K562 (cell line): ENCODE results near the gene CNTFR. TPM values are rescaled to one million over a fixed set of nuclear protein-coding genes. Genes with fewer than 3 reads are reported as not detected.
A peak's percentile ranks its signal among the peaks of the same experiment; 100 is the strongest.

Experiments
- CLOCK ChIP-seq: fragments of 250-450 bp; sonication (Bioruptor Pico); IDR thresholded peaks from 2 replicates; pipeline ENCODE4 v1.4.0; 2020; ENCODE audit warnings: mild to moderate bottlenecking, moderate library complexity, borderline replicate concordance
- FOXA1 ChIP-seq: fragments of 450-650 bp; IDR thresholded peaks from 2 replicates; pipeline ENCODE4 v1.6.1; 2016; ENCODE audit warnings: mild to moderate bottlenecking, borderline replicate concordance
- MAX ChIP-seq: sonication (generic); formaldehyde crosslinking; IDR thresholded peaks from 2 replicates; pipeline ENCODE4 v1.9.0; 2022; ENCODE audit warnings: mild to moderate bottlenecking, missing genetic modification reagents
- NCOA2 ChIP-seq, 2 experiments: fragments of 450-650 bp; IDR thresholded peaks; 2 replicates each; pipeline ENCODE4 v1.6.1; 2018; ENCODE audit warnings: mild to moderate bottlenecking in 2 of 2, moderate library complexity in 1 of 2; ENCODE audit not compliant: partially characterized antibody in 2 of 2
- NFE2L1 ChIP-seq: fragments of 450-650 bp; IDR thresholded peaks from 2 replicates; pipeline ENCODE4 v1.6.1; 2016; ENCODE audit warnings: missing genetic modification characterization, low read depth, mild to moderate bottlenecking, missing compliant biosample characterization, moderate library complexity, borderline replicate concordance
- POU5F1 ChIP-seq: fragments of 150-350 bp; IDR thresholded peaks from 2 replicates; pipeline ENCODE4 v1.6.1; 2014; ENCODE audit warnings: borderline replicate concordance, low read length, low read depth, mild to moderate bottlenecking; ENCODE audit not compliant: partially characterized antibody
- RBM15 ChIP-seq: fragments of 200-400 bp; formaldehyde crosslinking; IDR thresholded peaks from 2 replicates; pipeline ENCODE4 v1.6.1; 2018; ENCODE audit warnings: mild to moderate bottlenecking, low read length, moderate library complexity; ENCODE audit not compliant: insufficient read depth
- TFAP4 ChIP-seq: sonication (generic); formaldehyde crosslinking; IDR thresholded peaks from 2 replicates; pipeline ENCODE4 v1.8.0; 2022; ENCODE audit warnings: missing genetic modification reagents, mild to moderate bottlenecking, moderate library complexity, borderline replicate concordance
- UBTF ChIP-seq, 2 experiments: IDR thresholded peaks; 2 replicates each; pipeline ENCODE4 v1.6.1; 2012; ENCODE audit warnings: improper control_type of control experiment in 2 of 2, low read depth in 2 of 2, low read length in 2 of 2, borderline replicate concordance in 1 of 2
- ZKSCAN1 ChIP-seq: fragments of 150-350 bp; IDR thresholded peaks from 2 replicates; pipeline ENCODE4 v1.6.1; 2016; ENCODE audit warnings: low read depth, low read length
- ZKSCAN8 ChIP-seq: fragments of 200-800 bp; sonication (Bioruptor generic); IDR thresholded peaks from 2 replicates; pipeline ENCODE4 v1.6.1; 2016; ENCODE audit warnings: missing genetic modification characterization, missing compliant biosample characterization
- ZNF175 ChIP-seq: fragments of 200-800 bp; sonication (Bioruptor generic); IDR thresholded peaks from 2 replicates; pipeline ENCODE4 v1.6.1; 2016; ENCODE audit warnings: low read depth, mild to moderate bottlenecking, missing genetic modification characterization, missing compliant biosample characterization
- ZNF280B ChIP-seq: fragments of 250-450 bp; sonication (Bioruptor Pico); IDR thresholded peaks from 2 replicates; pipeline ENCODE4 v1.5.1; 2021; ENCODE audit warnings: mild to moderate bottlenecking
- ZNF398 ChIP-seq: fragments of 250-450 bp; sonication (Bioruptor Pico); IDR thresholded peaks from 2 replicates; pipeline ENCODE4 v1.8.0; 2021; ENCODE audit warnings: moderate library complexity, mild to moderate bottlenecking, inconsistent platforms
- polyA plus RNA-seq, 8 experiments: library from polyadenylated mRNA; depleted of rRNA in 4 of 8; stranded (reverse) in 5 of 8; unstranded in 3 of 8; fragments of >200 nt; fragmentation: Nextera tagmentation in 2 of 8; fragmentation: Illumina TruSeq in 1 of 8; extraction: Ambion mirVana in 2 of 8; extraction: Trizol in 1 of 8; gene quantifications; 2 replicates each; pipeline versions ENCODE4 v1.2.1 to v1.2.3, GENCODE V29; 2011 to 2014; ENCODE audit warnings: inconsistent platforms in 1 of 8, missing spikeins in 1 of 8
- total RNA-seq, 7 experiments: library from RNA; depleted of rRNA in 6 of 7; stranded (reverse); fragments of >200 nt in 6 of 7; fragmentation: Illumina TruSeq in 2 of 7; extraction: Trizol in 2 of 7; gene quantifications; 2 replicates each; pipeline versions ENCODE4 v1.2.1 to v1.2.3, GENCODE V29; 2011 to 2021; ENCODE audit warnings: low replicate concordance in 1 of 7

The CNTFR gene
- total and polyA plus RNA-seq, 9 of the 15 experiments (the other 6 are each of a cell fraction or from before 2014, with no cell fraction given): not detected

- TF ChIP-seq CLOCK (no peak), TFAP4 (peak; percentile 18; the same call in 1 of the 2 replicates), ZKSCAN8 (CRISPR knock-in tag) (no peak), RBM15 (no peak), NFE2L1 (tag) (no peak), POU5F1 (no peak), FOXA1 (no peak), UBTF (IDR thresholded peaks at IDR 0.05; ENCODE audit: borderline replicate concordance in 1 of 2, low read depth in 2 of 2, low read length in 2 of 2) (peak in 1 of 2 experiments; percentile 64; a peak in 1 of 4 replicates), ZNF175 (CRISPR knock-in tag) (no peak), ZNF398 (CRISPR knock-in tag) (no peak), MAX (CRISPR knock-in tag) (peak; percentile 62), ZNF280B (CRISPR knock-in tag) (no peak), NCOA2 (IDR thresholded peaks at IDR 0.05; ENCODE audit: partially characterized antibody in 2 of 2) (no peak), ZKSCAN1 (no peak)
Observed at GRCh38 chr9:34611811-34612787, 22.6 kb upstream of the CNTFR start, which contains the start of gene RPP25L (continued).
